SU-DHL-6 (cell line): ENCODE data around the gene PARP8.

Experiments used
- H2AFZ ChIP-seq: fragments of 200-600 bp; sonication (generic); 2 replicates; pipeline ENCODE4 v1.6.1; 2014; ENCODE audit warnings: low read depth, mild to moderate bottlenecking, moderate library complexity, mixed read lengths, antibody characterized with exemption, low read length; ENCODE audit not compliant: severe bottlenecking
- H3F3A ChIP-seq: fragments of 200-600 bp; shearing (Covaris generic); 2 replicates; pipeline ENCODE4 v1.6.0; 2016; ENCODE audit warnings: antibody characterized with exemption, mild to moderate bottlenecking; ENCODE audit not compliant: insufficient read depth
- H3K27ac ChIP-seq: fragments of 200-600 bp; sonication (generic); 2 replicates; pipeline ENCODE4 v1.5.1; 2016; ENCODE audit warnings: low read depth, mild to moderate bottlenecking, low read length, moderate library complexity, mixed read lengths
- H3K27me3 ChIP-seq: fragments of 200-600 bp; sonication (generic), shearing (Covaris generic); 2 replicates; pipeline ENCODE4 v1.6.0; 2014; ENCODE audit warnings: mild to moderate bottlenecking, low read length
- H3K36me3 ChIP-seq: fragments of 200-600 bp; sonication (generic); 2 replicates; pipeline ENCODE4 v1.6.1; 2014; ENCODE audit warnings: mild to moderate bottlenecking, low read length, mixed read lengths
- H3K4me2 ChIP-seq: fragments of 300-600, 200-600 bp; shearing (Covaris generic), sonication (generic); 2 replicates; pipeline ENCODE4 v1.6.0; 2014; ENCODE audit warnings: low read length, low read depth, mild to moderate bottlenecking; ENCODE audit not compliant: poor library complexity, severe bottlenecking
- H3K4me3 ChIP-seq: fragments of 200-600 bp; sonication (generic); 2 replicates; pipeline ENCODE4 v1.5.1; 2014; ENCODE audit warnings: antibody characterized with exemption, low read length, mild to moderate bottlenecking, mixed read lengths; ENCODE audit not compliant: insufficient read depth, poor library complexity, severe bottlenecking
- H3K79me2 ChIP-seq: fragments of 200-600 bp; sonication (generic); 2 replicates; pipeline ENCODE4 v1.6.1; 2014; ENCODE audit warnings: mild to moderate bottlenecking, low read length, moderate library complexity; ENCODE audit not compliant: insufficient read depth
- H3K9ac ChIP-seq: fragments of 200-600 bp; sonication (generic); 2 replicates; pipeline ENCODE4 v1.7.0; 2014; ENCODE audit warnings: mild to moderate bottlenecking, low read length
- H3K9me2 ChIP-seq: fragments of 200-600 bp; sonication (generic); replicated peaks from 2 replicates; pipeline ENCODE4 v1.6.1; 2014; ENCODE audit warnings: low read length; ENCODE audit not compliant: insufficient read depth
- H3K9me3 ChIP-seq: fragments of 200-600 bp; sonication (generic); 2 replicates; pipeline ENCODE4 v1.6.1; 2014; ENCODE audit warnings: low read length, mixed read lengths; ENCODE audit not compliant: insufficient read depth
- H4K20me1 ChIP-seq: fragments of 200-600 bp; sonication (generic); 2 replicates; pipeline ENCODE4 v1.6.1; 2014; ENCODE audit warnings: low read depth, mild to moderate bottlenecking, antibody characterized with exemption, low read length, moderate library complexity, mixed read lengths
- CTCF ChIP-seq: fragments of 200-600 bp; sonication (generic); IDR thresholded peaks from one replicate; pipeline ENCODE4 v1.5.1; 2017; ENCODE audit warnings: antibody characterized with exemption, mild to moderate bottlenecking, low read length, moderate library complexity; ENCODE audit not compliant: insufficient read depth, poor library complexity, severe bottlenecking
- EZH2phosphoT487 ChIP-seq: fragments of 200-600 bp; sonication (generic), shearing (Covaris generic); conservative IDR thresholded peaks from 2 replicates; pipeline ENCODE4 v1.6.1; 2018; ENCODE audit warnings: mild to moderate bottlenecking, antibody characterized with exemption, low read length, moderate library complexity, mixed read lengths

The PARP8 gene

DNA sequence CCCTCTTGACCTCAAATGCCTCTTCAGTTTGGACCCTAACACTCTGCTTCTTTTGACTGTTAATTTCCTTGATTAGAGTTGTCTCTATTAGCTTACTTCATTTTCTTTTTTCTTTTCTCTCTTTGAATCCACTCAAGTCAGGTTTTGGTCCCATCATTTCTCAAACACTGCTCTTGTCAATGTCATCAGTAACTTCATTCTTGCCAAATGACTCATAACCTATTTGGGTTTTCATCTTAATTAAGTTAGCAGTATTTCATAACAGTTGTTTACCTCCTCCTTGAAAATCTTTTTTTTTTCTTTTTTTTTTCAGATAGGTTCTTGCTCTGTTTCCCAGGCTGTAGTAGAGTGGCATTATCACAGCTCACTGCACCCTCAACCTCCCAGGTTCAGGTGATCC is 119.6 kb downstream of the PARP8 start:
- TF ChIP-seq EZH2phosphoT487 = no peak
- no peak for TF ChIP-seq CTCF
- Histone ChIP-seq H3K79me2 (no peaks in the 10 kb centered on the region), H3K4me3 (no peak overlapping the region), H3F3A (no peaks in the 10 kb centered on the region), H3K9me3 (no peaks in the 10 kb centered on the region), H2AFZ (no peak overlapping the region), H3K27ac (no peak overlapping the region), H3K4me2 (no peak overlapping the region), H3K36me3 (no peaks in the 10 kb centered on the region), H3K9me2 (no peaks in the 10 kb centered on the region), H3K27me3 (no peaks in the 10 kb centered on the region), H4K20me1 (no peaks in the 10 kb centered on the region), H3K9ac (no peak overlapping the region)

DNA sequence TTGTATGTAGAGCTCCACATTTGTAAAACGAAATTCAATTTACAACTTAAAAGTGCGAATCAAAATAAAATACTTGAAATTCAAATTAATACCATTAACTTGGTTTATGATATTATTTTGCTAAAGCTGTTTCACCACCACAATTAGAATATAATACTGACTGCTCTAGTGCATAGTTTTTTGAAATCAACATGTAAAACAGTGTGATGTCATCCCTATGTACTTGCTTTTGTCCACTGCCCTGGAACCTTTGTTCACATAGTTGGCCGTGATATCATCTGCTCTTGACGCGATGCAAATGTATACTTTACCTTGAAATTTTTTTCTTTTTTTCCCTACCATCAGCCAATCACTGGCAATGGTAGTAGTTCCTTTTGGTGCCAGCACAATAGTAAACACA is 125.4 kb downstream of the PARP8 start:
- Histone ChIP-seq H3K36me3 (no peaks in the 10 kb centered on the region), H3K9me2 (no peaks in the 10 kb centered on the region), H3K9me3 (no peaks in the 10 kb centered on the region), H3K27me3 (no peaks in the 10 kb centered on the region), H2AFZ (no peak overlapping the region), H3K9ac (no peak overlapping the region), H4K20me1 (no peaks in the 10 kb centered on the region), H3K27ac (no peak overlapping the region), H3K4me2 (no peak overlapping the region), H3K79me2 (no peaks in the 10 kb centered on the region), H3K4me3 (no peak overlapping the region), H3F3A (no peaks in the 10 kb centered on the region)
- no peak for TF ChIP-seq EZH2phosphoT487
- no peak for TF ChIP-seq CTCF

- Histone ChIP-seq H3K36me3 (no peaks in the 10 kb centered on the region), H3K27me3 (no peaks in the 10 kb centered on the region), H3K4me3 (no peak overlapping the region), H3K27ac (no peak overlapping the region), H3K9me2 (no peaks in the 10 kb centered on the region), H2AFZ (no peak overlapping the region), H3K79me2 (no peaks in the 10 kb centered on the region), H3K4me2 (no peak overlapping the region), H3F3A (no peaks in the 10 kb centered on the region), H4K20me1 (no peaks in the 10 kb centered on the region), H3K9ac (no peak overlapping the region), H3K9me3 (no peaks in the 10 kb centered on the region)
- TF ChIP-seq EZH2phosphoT487 (no peak), CTCF (no peak)
These were observed 126.4 kb downstream of the PARP8 start for GRCh38 chr5:50792843-50793242.

- Histone ChIP-seq H3K36me3 (no peaks in the 10 kb centered on the region), H3K9me2 (no peaks in the 10 kb centered on the region), H3F3A (no peaks in the 10 kb centered on the region), H3K9ac (no peak overlapping the region), H3K4me3 (no peak overlapping the region), H3K27me3 (no peaks in the 10 kb centered on the region), H3K79me2 (no peaks in the 10 kb centered on the region), H3K9me3 (no peaks in the 10 kb centered on the region), H3K27ac (no peak overlapping the region), H4K20me1 (no peaks in the 10 kb centered on the region), H2AFZ (no peak overlapping the region), H3K4me2 (no peak overlapping the region)
- no peak for TF ChIP-seq CTCF
- TF ChIP-seq EZH2phosphoT487 = no peak
These were observed 128.4 kb downstream of the PARP8 start for GRCh38 chr5:50794812-50795211.
